Suprapubic skin (tissue), 4 donors: ENCODE results near the gene YTHDC2. TPM values are rescaled to one million over a fixed set of nuclear protein-coding genes. Genes with fewer than 3 reads are reported as not detected.

Experiments used
- DNase-seq, 2 donors: peaks; one replicate each; pipeline ENCODE4 v3.0.0-alpha.2; 2019; ENCODE audit warnings: low spot score in 2 of 2
- H3K27ac ChIP-seq: fragments of 200-600 bp; sonication (generic); one replicate; pipeline ENCODE4 v1.5.1; 2019
- H3K27me3 ChIP-seq: fragments of 200-600 bp; sonication (generic); one replicate; pipeline ENCODE4 v1.5.1; 2019
- H3K36me3 ChIP-seq: fragments of 200-600 bp; sonication (generic); one replicate; pipeline ENCODE4 v1.5.1; 2019
- H3K4me1 ChIP-seq: fragments of 200-600 bp; sonication (generic); one replicate; pipeline ENCODE4 v1.5.1; 2019
- H3K4me3 ChIP-seq: fragments of 200-600 bp; sonication (generic); one replicate; pipeline ENCODE4 v1.5.1; 2019; ENCODE audit warnings: mild to moderate bottlenecking
- H3K9me3 ChIP-seq: fragments of 200-600 bp; sonication (generic); one replicate; pipeline ENCODE4 v1.5.1; 2019
- EP300 ChIP-seq: sonication (generic); formaldehyde crosslinking; IDR thresholded peaks from one replicate; pipeline ENCODE4 v1.6.1; 2017; ENCODE audit warnings: antibody characterized with exemption
- POLR2A ChIP-seq, 2 donors: fragments of 450-650 bp; IDR thresholded peaks; one replicate each; pipeline ENCODE4 v1.6.1; 2017; ENCODE audit warnings: antibody characterized with exemption in 2 of 2, mild to moderate bottlenecking in 2 of 2, moderate library complexity in 2 of 2
- POLR2AphosphoS5 ChIP-seq, 3 donors: sonication (generic); formaldehyde crosslinking; IDR thresholded peaks; one replicate each; pipeline ENCODE4 v1.6.1; 2017; ENCODE audit warnings: antibody characterized with exemption in 3 of 3
- WGBS: methylation state at CpG from one replicate; pipeline ENCODE4 v1.1.5; 2018; 5-methylcytosine and 5-hydroxymethylcytosine counted together
- total RNA-seq, 4 donors: library from RNA; depleted of rRNA; stranded (reverse); fragments of >200 nt; gene quantifications; one replicate each; pipeline ENCODE4 v1.1.0, GENCODE V29; 2016
- TF ChIP-seq, protein P1 (sequence below), 2 donors: fragments of 200-600 bp in 1 of 2; fragments of 450-650 bp in 1 of 2; sonication (generic) in 1 of 2; IDR thresholded peaks; one replicate each; pipeline ENCODE4 v1.5.1; 2016 to 2019; ENCODE audit warnings: antibody characterized with exemption in 2 of 2, mild to moderate bottlenecking in 1 of 2, moderate library complexity in 1 of 2

YTHDC2 gene
- total RNA-seq, 4 donors from 2014 or later: 13.4 to 61.7 (median 17.8) TPM

DNA sequence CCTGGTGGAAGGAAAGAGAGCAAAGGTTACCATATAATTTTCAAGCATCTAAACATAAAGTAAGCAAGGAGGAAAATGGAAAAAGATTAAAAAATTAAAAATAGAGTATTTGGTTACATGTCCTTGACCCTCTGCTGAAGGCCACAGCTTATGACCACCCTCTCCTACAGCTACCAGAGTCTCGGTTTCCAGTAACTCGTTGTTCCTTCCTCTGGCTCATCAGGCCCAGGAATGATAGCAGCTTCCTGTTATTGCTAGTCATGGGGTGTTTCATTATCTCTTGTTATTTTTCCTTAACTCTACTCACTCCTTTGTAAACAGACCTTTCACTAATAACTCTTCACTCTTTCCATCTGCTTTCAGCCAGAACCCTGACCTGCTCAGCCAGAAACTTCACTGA, 102.2 kb downstream of the YTHDC2 start:
- Histone ChIP-seq H3K4me1 (no peaks in the 10 kb centered on the region), H3K27ac (no peak overlapping the region), H3K36me3 (no peaks in the 10 kb centered on the region), H3K27me3 (peaks cover 3% of the 10 kb centered on the region), H3K4me3 (no peak overlapping the region), H3K9me3 (no peaks in the 10 kb centered on the region)
- DNase-seq: no peak
- WGBS: 53% methylated on average over 2 of the region's 2 CpGs
- TF ChIP-seq POLR2A (IDR thresholded peaks at IDR 0.05): no peak
- no peak for TF ChIP-seq EP300
- TF ChIP-seq POLR2AphosphoS5 (IDR thresholded peaks at IDR 0.05): no peak
- TF ChIP-seq, protein P1, sequence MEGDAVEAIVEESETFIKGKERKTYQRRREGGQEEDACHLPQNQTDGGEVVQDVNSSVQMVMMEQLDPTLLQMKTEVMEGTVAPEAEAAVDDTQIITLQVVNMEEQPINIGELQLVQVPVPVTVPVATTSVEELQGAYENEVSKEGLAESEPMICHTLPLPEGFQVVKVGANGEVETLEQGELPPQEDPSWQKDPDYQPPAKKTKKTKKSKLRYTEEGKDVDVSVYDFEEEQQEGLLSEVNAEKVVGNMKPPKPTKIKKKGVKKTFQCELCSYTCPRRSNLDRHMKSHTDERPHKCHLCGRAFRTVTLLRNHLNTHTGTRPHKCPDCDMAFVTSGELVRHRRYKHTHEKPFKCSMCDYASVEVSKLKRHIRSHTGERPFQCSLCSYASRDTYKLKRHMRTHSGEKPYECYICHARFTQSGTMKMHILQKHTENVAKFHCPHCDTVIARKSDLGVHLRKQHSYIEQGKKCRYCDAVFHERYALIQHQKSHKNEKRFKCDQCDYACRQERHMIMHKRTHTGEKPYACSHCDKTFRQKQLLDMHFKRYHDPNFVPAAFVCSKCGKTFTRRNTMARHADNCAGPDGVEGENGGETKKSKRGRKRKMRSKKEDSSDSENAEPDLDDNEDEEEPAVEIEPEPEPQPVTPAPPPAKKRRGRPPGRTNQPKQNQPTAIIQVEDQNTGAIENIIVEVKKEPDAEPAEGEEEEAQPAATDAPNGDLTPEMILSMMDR (IDR thresholded peaks at IDR 0.05): no peak

DNA sequence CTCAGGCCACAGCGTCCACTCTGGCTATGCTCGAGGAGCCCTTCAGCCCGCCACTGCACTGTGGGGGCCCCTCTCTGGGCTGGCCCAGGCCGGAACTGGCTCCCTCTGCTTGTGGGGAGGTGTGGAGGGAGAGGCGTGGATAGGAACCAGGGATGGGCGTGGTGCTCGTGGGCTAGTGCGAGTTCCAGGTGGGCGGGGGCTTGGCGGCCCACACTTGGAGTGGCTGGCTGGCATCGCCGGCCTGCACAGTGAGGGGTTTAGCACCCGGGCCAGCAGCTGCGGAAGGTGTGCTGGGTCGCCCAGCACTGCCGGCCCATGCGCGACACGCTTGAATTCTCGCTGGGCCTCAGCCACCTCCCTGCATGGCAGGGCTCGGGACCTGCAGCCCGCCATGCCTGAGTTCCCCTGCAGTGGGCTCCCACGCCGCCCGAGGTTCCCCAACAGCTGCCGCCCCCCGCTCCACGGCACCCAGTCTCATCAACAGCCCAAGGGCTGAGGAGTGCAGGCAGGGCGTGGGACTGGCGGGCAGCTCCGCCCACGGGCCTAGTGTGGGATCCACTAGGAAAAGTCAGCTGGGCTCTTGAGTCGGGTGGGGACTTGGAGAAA, 103.8 kb downstream of the YTHDC2 start:
- no peak overlapping the region for H3K4me3 ChIP-seq
- DNase-seq: no peak
- 95% methylated on average over 30 of the region's 33 CpGs for WGBS
- H3K27me3 ChIP-seq: peaks cover 3% of the 10 kb centered on the region
- H3K27ac ChIP-seq: no peak overlapping the region
- no peaks in the 10 kb centered on the region for H3K4me1 ChIP-seq
- TF ChIP-seq, protein P1 (IDR thresholded peaks at IDR 0.05): no peak
- TF ChIP-seq POLR2AphosphoS5 (IDR thresholded peaks at IDR 0.05) (no peak), POLR2A (IDR thresholded peaks at IDR 0.05) (no peak), EP300 (no peak)
- H3K36me3 ChIP-seq: no peaks in the 10 kb centered on the region
- H3K9me3 ChIP-seq: no peaks in the 10 kb centered on the region

DNA sequence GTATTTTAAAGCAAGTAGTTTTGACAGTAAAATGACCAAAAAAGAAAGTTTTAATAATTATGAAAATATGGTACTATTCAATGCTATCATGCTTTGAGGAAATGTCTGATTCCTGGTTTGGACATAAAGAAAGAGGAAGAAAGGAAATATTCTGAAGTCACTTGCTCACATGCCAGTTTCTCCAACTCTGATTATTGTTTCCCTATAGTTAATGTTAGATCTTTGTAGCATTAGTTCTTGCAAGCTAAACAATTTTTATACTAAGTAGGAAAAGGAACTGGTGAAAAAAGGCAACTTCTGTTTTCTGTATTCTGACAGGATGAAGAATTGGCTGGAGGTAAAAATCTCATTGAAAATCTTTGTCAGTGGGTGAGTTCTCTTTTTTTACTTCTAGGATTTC, 119.5 kb downstream of the YTHDC2 start:
- TF ChIP-seq, protein P1 (IDR thresholded peaks at IDR 0.05): no peak
- no peak for TF ChIP-seq POLR2AphosphoS5 (IDR thresholded peaks at IDR 0.05)
- no peak for TF ChIP-seq POLR2A (IDR thresholded peaks at IDR 0.05)
- TF ChIP-seq EP300: no peak
- no peaks in the 10 kb centered on the region for H3K9me3 ChIP-seq
- no peaks in the 10 kb centered on the region for H3K27me3 ChIP-seq
- no peak overlapping the region for H3K27ac ChIP-seq
- no peaks in the 10 kb centered on the region for H3K36me3 ChIP-seq
- no peak overlapping the region for H3K4me3 ChIP-seq
- DNase-seq: no peak
- H3K4me1 ChIP-seq: no peaks in the 10 kb centered on the region

DNA sequence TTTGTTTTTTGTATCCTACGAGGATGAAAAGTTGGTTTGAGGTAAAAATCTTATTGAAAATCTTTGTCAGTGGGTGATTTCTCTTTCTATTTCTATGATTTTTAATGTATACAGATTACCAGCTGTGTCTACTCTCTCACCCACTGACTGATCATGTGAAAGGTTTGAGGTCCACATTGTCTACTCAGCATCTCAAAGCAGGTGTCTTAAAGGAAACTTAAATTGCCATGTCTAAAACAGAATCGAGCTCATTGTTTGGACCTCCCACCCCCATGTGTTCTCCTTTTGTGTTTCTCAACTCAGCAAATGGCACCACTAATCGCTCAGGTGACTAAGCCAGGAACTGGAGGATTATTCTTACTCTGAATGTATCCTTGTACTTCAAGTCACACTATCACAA, 121.5 kb downstream of the YTHDC2 start:
- 81% methylated on average over 3 of the region's 3 CpGs for WGBS
- H3K36me3 ChIP-seq: no peaks in the 10 kb centered on the region
- no peaks in the 10 kb centered on the region for H3K27me3 ChIP-seq
- H3K4me1 ChIP-seq: no peaks in the 10 kb centered on the region
- no peak overlapping the region for H3K27ac ChIP-seq
- H3K9me3 ChIP-seq: no peaks in the 10 kb centered on the region
- H3K4me3 ChIP-seq: no peak overlapping the region
- DNase-seq: no peak
- TF ChIP-seq, protein P1 (IDR thresholded peaks at IDR 0.05): no peak
- TF ChIP-seq POLR2A (IDR thresholded peaks at IDR 0.05): no peak

DNA sequence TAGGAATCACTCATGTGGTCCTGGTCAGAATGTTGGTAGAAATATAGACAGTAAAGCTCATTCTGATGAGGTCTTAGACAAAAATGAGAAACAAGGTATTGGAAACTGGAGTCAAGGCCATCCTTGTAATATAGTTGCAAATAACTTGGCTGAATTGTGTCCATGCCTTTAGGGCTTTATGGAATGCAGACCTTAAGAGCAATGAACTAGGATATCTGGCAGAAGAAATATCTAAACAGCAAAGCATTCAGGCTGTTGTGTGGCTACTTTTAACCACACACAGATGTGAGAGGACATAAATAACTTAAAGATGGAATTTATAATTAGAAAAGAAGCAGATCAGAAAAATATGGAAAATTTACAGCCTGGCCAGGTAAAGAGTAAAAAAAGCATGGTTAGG, 128.2 kb downstream of the YTHDC2 start:
- Histone ChIP-seq H3K4me1 (no peaks in the 10 kb centered on the region), H3K9me3 (no peaks in the 10 kb centered on the region), H3K27me3 (no peaks in the 10 kb centered on the region), H3K4me3 (no peak overlapping the region), H3K27ac (no peak overlapping the region), H3K36me3 (no peaks in the 10 kb centered on the region)
- TF ChIP-seq EP300 (no peak), POLR2AphosphoS5 (IDR thresholded peaks at IDR 0.05) (no peak), POLR2A (IDR thresholded peaks at IDR 0.05) (no peak)
- TF ChIP-seq, protein P1 (IDR thresholded peaks at IDR 0.05): no peak
- DNase-seq: no peak

Other genes starting within 250 kb of the YTHDC2 start
- 1 to 10 TPM in 2 of 4 donors, under 1 TPM in 1, not detected in 1; 0.42 to 3.9 (median 2.8) TPM for gene TSSK1B, start 78.7 kb upstream of the YTHDC2 start, total RNA-seq
- gene MCC, start 25.2 kb upstream of the YTHDC2 start, total RNA-seq: 100 to 1,000 TPM in 1 of 4 donors, 10 to 100 TPM in 3; 67.7 to 105 (median 86.6) TPM